ENCODE results near the gene TBL1X.

DNA sequence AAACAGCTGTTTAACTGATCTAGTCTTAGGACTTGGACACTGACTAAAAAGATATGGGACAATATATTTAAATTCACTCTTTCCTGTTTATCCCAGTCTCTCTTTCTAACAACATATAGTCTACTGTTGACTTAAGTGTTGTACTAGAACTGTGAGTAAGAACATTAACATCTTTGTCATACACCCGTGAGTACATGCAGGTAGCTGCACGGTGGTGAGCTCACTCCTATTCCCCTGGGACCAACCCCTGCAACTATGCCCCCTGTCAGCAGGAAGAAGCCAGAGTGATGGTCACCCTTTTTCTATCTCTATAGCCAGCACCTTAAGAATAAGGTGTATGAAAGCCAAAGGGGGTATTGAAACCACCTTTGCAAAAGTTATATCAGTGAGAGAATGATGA is 17.6 kb downstream of the TBL1X start:
- TF ChIP-seq, protein P1, sequence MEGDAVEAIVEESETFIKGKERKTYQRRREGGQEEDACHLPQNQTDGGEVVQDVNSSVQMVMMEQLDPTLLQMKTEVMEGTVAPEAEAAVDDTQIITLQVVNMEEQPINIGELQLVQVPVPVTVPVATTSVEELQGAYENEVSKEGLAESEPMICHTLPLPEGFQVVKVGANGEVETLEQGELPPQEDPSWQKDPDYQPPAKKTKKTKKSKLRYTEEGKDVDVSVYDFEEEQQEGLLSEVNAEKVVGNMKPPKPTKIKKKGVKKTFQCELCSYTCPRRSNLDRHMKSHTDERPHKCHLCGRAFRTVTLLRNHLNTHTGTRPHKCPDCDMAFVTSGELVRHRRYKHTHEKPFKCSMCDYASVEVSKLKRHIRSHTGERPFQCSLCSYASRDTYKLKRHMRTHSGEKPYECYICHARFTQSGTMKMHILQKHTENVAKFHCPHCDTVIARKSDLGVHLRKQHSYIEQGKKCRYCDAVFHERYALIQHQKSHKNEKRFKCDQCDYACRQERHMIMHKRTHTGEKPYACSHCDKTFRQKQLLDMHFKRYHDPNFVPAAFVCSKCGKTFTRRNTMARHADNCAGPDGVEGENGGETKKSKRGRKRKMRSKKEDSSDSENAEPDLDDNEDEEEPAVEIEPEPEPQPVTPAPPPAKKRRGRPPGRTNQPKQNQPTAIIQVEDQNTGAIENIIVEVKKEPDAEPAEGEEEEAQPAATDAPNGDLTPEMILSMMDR (IDR thresholded peaks at IDR 0.05), result no peak
- TF ChIP-seq POLR2AphosphoS5 (IDR thresholded peaks at IDR 0.05; ENCODE audit: low read depth, low read length), result no peak
- no peak for TF ChIP-seq TCF7L2 (IDR thresholded peaks at IDR 0.05; ENCODE audit: low read depth, low read length)
